Muscle of back (tissue), 11 donors: ENCODE results near the gene PRRC2B. TPM values are rescaled to one million over a fixed set of nuclear protein-coding genes. Genes with fewer than 3 reads are reported as not detected.

Experiments
- DNase-seq, 3 donors: peaks; one replicate each; pipeline versions ENCODE4 v3.0.0 to v3.0.0-alpha.2; 2013
- polyA plus RNA-seq, 10 donors: library from polyadenylated mRNA; unstranded; fragments of 120-200 nt; gene quantifications; one replicate each; pipeline ENCODE4 v1.2.1, GENCODE V29; 2013; ENCODE audit not compliant: insufficient read length in 10 of 10

Gene PRRC2B
- polyA plus RNA-seq, 10 donors = 124 to 177 (median 145) TPM

DNA sequence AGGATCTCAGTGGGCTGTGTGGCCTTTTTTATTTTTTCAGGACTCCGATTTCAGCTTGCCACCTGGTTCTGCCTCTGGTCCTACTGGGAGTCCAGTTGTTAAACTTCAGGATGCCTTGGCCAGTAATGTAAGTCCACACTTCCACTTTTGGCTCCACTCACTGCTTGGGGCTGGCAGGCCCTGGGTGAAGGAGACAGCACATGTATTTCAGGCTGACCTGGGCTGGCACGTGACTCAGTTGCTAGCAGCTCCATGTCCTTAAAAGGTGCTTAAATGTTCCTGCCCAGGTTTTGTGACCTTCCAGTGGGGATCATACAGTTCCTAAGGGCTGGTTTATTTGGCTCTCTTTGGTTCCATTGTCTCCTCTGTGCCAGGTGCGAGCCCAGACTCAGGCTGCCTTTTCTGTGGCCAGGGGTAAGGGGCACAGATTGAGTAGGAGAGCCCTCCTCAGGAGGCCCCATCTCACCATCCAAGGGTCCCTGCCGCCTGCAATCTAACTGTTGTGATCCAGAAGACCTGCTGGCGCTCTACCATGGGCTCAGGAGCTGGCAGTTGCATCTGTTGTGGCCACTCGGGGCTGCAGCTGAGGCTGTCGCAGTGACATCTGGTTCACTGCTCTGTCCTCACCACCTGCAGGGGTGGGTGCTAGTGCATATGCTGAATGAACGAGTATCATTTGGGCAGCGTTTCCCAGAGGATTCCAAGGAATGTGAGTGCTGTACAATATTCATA, 89.6 kb downstream of the PRRC2B start:
- DNase-seq = no peak

DNA sequence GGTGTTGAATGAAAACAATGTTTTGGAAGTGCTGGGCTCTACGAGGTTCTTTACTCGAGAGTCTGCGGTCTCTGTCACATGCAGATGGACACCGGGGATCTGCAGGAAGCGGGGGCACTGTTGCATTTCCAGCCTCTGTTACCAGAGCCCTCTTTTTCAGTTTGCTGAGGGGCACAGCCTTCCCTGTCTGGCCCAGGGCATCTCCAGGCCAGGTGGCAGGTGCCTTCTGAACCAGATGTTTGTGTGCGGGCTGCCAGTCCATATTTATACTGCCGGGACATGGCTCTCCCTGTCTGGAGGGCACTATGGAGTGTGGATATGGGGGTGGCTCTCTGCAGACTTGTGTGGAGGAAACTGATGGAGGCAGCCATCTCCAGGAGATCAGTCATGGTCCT, 90.2 kb downstream of the PRRC2B start:
- DNase-seq = no peak

DNA sequence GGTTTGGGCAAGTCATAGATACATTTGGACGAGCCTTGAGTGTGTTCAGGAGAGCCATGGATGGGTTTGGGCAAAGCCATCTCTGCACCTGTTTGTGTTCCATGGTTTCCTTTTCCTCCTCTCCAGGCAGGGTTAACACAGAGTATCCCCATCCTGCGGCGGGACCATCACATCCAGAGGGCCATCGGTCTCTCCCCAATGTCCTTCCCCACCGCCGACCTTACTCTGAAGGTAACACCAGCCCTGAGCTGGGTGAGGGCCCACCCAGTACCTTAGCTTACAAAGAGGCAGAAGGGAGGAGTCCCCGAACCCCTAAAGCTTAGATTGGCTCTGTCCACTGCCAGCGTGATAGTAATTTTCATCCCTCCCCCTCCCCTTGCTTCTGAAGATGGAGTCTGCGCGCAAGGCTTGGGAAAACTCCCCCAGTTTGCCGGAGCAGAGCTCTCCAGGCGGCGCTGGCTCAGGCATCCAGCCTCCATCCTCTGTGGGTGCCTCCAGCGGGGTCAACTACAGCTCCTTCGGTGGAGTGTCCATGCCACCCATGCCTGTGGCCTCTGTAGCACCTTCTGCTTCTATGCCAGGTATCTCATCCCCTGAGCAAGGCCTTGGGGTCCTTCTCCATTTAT, 90.8 kb downstream of the PRRC2B start:
- no peak for DNase-seq

DNA sequence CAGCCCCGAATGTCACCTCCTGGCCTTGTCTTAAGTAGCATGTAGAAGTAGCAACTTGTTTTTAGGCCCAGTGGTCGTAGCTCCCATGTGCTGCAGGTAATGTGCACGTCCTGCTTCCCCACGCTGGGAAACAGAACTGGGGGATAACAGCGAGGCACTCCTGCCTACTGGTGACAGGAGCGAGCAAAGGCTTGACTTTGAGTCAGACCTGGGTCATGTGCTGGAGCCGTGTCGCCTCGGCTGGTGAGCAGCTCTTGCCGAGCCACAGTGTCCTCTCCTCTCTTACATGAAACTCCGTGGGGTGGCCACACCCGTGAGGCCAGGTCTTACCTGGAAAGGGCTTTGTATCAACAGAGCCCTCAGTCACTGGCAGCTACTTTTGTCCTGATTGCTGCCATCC, 91.3 kb downstream of the PRRC2B start:
- DNase-seq = no peak

DNA sequence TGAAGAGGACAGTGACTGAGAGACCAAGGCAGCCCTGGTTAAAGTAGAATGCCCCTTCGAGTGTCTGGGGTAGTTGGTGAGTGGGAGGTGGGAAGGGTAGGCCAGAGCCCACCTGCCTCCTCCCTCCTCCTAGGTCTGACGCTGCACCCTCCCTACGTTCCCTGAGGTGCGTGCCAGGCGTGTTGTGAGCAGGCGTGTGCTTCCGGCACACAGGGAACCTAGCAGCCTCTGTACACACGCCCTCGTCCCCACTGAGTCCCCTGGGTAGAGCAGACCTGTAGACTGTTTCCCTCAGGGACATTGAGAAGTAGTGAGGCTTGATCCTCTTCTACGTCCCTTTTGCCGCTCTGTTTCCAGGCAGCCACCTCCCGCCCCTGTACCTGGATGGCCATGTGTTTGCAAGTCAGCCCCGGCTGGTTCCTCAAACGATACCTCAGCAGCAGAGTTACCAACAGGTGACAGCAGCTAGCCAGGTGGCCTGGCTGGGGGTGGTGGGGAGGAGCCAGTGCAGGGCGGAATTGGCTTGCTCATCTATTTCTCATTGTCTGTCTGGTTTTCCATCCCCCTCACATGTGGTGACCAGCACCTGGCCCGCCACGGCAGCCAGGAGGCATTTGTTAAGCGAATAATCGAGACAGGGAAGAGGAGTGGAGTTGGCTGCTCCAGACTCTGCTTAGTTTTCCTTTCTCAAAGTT, 92.0 kb downstream of the PRRC2B start:
- DNase-seq = no peak

DNA sequence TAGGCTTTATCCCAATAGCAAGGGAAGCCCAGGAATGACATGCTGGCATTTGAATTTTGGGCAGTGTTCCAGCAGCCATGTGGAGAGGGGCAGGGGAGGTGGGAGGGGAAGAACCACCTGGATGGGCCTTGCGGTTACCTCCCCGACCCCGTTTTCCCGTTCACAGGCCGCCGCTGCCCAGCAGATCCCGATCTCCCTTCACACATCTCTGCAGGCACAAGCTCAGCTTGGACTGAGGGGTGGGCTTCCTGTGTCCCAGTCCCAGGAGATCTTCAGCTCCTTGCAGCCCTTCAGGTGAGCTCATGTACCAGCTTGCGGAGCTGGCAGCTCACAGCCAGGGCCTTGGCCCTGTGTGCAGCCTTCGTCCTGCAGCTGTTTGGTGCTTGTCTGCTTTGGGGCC, 93.1 kb downstream of the PRRC2B start:
- DNase-seq = no peak

DNA sequence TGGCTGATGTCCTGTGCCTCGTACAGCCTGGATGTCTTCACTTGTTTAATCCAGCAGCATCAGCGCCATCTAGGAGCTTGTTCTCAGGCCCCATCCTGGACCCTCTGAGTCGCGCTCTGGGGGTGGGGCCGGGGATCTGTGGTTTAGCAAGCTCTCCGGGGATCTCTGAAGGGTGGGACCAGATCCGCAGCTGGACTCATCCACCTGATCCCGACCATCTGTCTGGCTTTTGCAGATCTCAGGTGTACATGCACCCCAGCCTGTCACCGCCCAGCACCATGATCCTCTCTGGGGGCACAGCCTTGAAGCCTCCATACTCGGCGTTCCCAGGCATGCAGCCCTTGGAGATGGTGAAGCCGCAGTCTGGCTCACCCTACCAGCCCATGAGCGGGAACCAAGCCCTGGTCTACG, 93.7 kb downstream of the PRRC2B start:
- no peak for DNase-seq

DNA sequence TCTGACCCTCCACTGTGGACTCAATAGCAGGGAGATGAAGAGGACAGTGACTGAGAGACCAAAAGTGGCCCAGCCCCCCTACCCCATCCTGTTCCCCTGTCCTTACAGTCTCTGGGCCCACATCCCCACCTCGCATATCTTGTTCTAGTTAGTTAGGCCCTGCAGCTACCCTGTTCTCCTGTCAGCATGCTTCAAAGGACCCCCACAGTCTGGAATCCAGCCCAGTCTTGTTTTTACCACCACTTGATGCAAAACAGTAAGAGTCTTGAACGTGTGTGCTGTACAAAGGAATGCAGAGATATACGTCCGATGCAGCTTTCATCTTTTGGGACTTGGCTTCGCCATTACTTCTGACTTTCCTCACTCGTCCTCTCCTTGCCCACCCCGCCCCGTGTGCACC, 96.6 kb downstream of the PRRC2B start:
- no peak for DNase-seq

DNA sequence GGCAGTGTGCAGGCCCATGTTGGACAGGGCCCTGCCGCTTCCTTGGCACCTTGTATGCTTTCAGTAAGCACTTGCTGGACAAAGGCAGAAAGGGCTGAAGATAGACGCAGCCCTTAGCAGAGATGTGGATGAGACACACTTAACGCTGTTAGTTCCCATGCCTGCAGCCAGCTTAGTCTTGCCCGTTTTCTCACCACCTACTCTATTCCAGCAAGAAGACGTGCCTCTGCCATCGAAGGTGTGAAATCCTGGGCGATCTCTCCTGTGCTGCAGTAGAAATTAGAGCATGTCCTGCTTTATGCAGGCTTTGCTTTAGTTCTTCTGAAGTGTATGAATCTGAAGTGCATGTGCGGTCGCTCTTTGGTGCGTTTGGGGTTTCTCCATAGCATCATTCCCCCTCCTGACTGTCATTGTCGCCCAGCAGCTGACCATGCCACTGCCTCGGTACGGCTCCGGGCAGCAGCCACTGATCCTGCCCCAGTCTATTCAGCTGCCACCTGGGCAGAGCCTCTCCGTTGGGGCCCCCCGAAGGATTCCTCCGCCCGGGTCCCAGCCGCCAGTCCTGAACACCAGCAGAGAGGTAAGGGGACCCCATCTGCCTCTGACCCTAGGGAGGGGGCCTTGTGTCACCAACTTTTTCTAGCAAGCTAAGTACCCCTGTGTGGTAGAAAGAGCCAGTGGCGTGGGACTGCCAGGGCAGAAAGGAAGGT, 97.3 kb downstream of the PRRC2B start:
- DNase-seq = no peak

DNA sequence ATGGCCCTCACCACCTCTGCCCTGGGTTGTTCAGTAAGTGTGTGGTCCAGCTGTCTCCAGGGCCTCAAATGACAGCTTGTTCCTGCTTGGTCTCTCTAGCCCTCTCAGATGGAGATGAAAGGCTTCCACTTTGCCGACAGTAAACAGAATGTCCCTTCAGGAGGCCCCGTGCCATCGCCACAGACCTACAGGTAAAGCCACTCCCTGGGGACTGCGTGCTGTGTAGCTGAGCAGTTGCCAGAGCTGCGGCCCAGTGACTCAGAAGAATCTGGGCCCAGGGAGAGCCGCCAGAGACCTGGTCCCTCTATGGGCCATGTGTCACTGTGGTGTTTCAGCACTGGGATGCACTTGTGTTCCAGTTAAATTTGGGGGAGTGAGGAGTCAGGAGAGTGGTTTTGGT, 98.2 kb downstream of the PRRC2B start:
- DNase-seq = no peak

DNA sequence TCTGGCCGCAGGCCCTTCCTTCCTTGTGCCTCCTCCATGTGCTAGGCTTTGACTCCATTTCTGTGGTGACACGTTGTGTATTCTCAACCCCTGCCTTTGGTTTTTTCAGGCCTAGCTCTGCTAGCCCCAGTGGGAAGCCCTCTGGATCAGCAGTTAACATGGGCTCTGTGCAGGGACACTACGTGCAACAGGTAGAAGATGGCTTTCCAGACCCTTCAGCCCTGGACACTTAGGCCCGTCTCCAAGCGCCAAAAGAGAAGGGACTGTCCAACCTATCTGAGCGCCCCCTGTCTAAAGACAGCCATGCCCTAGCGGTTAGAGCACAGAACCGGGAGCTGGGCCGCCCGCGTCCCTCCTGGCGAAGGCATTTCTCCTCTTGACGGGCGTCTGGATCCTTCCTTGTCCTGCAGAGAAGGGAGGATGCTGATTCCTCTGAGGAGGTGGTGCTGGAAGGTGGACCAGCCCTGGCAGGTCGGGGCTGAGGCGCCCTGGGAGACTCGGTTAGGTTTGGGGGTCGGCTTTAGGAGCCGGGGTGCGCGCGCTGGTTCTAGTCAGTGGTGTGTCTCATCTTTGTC, 100.5 kb downstream of the PRRC2B start:
- DNase-seq = no peak

DNA sequence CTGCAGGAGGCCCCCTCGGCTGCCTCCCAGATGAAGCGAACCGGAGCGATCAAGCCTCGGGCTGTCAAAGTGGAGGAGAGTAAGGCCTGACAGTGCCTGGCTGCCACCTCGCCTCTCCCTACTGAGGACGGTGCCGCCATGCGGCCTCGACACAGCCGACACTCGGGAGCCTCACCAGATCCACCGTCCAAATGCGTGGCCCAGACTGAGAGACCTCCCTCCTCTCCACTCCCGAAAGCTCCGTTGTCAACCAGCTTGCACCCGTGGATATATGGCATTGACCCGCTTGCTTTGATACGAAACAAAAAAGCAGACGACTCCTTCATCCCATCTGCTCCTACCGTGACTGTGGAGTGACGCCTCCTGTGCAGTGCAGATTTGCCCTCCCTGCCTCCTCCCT, 101.9 kb downstream of the PRRC2B start:
- DNase-seq = no peak

DNA sequence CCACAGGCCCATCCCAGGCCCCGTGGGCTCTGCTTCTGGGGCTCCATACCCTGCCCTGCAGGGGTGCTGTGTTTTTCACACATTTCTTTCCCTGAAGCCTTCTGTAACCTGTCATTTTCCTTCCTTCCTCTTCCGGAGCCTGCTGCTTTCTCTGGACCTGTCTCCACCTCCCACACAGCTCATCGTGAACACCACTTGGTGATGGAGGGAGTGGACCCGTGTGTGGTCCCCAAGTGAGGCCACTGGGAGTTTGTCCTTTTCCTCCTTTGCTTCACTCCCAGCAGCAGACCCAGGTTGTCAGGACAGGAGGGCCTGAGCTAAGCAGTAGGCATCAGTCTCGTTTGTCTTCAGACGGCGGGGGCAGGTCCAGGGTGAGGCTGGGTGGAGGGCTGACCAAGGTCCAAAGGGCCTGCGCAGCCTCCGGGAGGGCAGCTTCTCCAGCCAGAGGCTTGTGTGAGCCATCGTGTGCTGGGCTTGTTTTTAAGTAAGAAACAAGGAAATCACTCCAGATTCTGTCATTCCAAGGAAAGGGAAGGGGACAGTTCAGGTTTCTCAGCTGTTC, 103.0 kb downstream of the PRRC2B start:
- no peak for DNase-seq

DNA sequence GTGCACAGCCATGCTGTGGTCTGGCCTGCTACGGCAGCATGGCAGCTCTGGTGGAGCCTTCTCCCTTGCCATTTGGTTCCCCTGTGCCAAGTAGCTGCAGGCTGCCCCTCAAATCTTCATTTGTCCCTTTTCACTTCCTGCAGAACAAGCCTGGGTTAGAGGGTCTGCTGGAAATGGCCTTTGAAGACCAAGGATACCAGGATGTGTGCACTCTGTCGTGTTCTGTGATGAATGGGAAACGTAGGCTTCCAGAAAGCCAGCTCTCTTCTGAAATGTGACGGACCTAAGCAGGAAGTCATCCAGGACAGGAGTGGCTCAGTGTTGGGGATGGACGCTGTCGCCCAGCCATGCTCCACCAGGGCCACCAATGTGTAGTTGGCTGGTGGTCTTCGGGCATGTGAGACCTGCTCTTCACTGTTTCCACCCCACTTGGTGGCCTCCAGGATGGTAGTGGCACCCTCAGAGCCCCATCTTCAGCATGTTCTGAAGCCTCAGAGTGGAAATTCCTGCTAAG, 105.4 kb downstream of the PRRC2B start:
- no peak for DNase-seq

DNA sequence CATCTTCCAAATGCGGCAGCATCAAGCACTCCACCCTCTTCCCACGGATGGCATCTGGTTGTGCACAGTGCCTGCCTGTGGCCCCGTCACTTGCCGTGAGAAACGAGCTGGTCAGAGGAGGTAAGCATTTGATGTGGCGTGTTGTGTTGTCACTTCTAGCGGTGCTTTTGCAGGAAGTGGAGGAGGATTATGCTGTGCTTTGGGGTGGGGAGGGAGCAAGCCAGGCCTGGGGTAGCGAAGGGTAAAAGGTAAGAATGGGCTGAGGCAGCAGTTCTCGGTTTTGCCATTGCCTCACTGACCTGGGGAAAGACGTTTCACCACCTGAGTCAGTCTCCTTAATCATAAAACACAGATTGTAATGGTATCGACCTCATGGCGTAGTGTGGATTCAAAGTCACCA, 106.5 kb downstream of the PRRC2B start:
- no peak for DNase-seq

DNA sequence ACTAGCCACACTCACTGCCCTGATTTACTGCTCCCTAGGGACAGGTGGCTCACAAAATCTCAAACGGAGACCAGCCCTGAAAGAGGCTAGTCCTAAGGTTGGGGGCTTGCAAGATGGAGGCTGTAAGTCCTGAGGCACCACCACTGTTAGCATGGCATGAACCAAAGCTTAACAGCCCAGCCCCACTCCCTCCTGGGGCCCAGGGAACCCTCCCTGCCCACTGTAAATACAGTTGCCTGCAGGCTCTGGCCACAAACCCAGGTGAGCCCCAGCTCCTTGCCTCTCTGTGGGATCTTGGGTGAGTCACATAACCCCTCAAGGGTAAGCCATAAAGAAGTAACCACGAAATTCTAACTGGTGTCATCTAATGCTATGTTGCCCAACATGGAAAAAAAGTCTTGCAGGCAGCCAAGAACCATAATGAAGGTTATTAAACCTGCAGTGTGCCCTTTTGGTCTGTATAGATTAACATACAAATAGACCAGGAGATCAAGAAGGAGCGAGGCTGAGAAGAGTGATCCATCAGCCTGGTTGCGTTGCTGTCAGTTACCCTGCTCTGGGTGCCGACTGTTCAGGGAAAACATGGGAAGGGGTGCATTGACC, 107.2 kb downstream of the PRRC2B start:
- DNase-seq = no peak

DNA sequence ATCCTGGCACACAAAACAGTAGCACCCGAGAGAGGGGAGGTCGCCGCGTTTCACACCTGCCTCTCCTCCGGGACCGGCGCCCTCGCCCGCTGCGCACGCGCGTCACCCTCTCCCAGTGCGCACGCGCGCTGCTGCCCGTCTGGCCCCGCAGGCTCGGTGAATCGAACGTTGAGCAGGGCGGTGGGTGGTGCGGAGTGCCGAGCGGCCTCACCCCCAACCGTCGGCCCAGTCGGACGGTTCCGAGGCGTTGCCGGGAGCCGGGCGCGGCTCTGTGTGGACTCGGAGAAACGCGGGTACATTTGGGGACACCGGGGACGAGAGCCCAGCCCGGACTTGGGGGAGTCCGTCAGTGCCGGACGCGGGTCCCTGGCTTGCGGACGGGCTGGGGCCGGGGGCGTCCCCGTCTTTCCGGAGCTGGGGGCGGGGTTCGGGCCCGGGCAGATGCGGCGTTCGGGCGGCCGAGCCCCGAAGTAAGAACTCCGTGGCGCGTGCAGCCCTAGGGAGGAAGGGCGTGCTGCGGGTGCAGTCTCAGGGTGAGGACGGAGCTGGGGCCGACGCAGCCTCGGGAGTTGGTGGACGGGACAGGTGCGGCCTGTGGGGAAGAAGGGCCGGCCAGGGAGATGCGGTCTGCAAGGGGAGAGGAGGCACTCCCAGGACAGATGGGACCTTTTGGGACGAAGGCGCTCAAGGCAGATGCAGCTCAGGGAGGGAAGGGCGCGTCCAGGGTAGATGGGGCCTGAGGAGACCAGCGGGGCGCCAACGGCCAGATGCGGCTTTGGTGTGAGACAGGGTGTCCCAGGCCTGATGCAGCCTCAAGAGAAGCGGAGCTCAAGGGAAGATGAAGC, 109.1 kb downstream of the PRRC2B start, which contains the start of gene POMT1:
Gene POMT1, plus strand, starts transcription at position 138 of the 845 bp plus-strand sequence. CDS start 1,301 bp downstream, outside the sequence.
- peak; percentile 81 to 95 (median 91) for DNase-seq

DNA sequence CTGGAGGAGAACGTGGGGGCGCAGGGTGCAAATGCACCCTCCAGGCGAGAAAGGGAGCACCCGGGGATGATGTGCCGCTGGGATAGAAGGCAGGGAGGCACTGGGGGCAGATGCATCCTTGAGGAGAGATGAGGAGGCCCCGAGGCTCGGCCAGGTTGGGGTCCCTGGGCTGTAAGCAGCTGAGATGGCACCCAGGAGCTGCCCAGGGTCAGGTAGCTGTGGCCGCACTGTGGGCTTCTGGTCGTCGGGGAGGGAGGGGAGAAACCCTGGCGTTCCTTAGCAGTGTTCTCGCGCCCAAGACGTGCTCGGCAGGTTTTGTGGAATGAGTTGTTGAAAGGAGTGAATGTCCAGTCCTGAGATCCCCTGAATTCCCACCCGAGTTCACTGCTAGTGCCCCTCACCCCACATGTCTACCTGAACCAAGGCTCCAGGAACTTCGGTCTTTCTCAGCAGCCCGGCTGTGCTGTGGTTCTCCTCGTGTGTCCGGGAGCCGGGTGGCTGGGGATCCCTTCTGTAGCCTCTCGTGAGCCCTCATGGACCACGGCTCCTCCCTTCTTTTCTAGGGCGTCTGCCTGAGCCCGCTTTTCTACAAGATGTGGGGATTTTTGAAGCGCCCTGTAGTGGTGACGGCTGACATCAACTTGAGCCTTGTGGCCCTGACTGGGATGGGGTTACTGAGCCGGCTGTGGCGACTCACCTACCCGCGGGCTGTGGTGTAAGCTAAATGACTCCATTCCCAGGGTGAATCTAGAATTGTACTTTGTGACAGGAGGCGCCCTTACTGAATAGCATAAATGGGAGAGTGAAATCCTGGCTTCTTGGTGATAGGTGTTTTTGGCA, 110.0 kb downstream of the PRRC2B start:
- DNase-seq = no peak

DNA sequence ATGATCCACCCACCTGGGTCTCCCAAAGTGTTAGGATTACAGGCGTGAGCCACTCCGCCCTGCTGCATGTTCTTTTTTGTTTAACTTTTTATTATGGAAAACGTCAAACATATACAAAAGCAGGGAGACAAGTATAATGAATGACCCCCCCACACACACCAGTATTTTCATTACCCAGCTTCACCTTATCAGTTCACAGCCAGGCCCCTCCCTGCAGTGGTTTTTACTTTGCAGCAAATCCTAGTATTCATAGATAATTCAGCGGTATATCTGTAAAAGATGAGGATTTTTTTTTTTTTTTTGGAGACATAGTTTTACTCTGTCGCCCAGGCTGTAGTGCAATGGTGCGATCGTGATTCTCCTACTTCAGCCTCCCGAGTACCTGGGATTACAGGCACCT, 111.1 kb downstream of the PRRC2B start:
- DNase-seq = no peak
